ENCODE data around the gene ARSB.

Gene ARSB

DNA sequence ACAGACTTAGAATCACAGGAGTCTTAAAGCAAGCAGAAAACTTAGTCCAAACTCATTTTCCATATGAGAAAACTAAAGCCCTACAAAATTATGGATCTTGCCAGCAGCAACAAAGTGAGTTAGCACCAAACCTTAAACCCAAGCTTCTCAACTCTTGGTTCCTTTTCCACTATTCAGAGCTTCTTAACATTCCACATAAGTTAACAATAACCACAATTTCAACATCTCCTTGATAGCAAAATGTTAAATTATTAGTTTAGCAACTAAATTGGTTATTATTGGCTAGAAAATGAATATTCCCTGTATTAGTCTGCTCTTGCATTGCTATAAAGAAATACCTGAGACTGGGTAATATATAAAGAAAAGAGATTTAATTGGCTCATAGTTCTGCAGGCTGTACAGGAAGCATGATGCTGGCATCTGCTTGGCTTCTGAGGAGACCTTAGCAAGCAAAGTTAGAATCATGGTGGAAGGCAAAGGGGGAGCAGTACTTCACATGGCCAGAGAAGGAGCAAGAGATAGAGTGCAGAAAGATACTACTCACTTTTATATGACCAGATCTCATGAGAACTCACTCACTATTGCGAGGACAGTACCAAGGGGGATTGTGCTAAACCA, 26.2 kb upstream of the ARSB start:
- peaks cover 25 to 33% of the 10 kb centered on the region in 2 donors for H3K27me3 Mint-ChIP-seq
- DNase-seq (no peak), ATAC-seq (replicated peaks) (no peak)
- peaks cover 9 to 10% of the 10 kb centered on the region in 2 donors for H3K9me3 Mint-ChIP-seq
- no peaks in the 10 kb centered on the region for H3K4me1 Mint-ChIP-seq
- peaks cover 2 to 4% of the 10 kb centered on the region in 2 donors for H3K36me3 Mint-ChIP-seq
- H3K4me3 Mint-ChIP-seq, result no peak overlapping the region
- no peak overlapping the region for H3K27ac Mint-ChIP-seq

DNA sequence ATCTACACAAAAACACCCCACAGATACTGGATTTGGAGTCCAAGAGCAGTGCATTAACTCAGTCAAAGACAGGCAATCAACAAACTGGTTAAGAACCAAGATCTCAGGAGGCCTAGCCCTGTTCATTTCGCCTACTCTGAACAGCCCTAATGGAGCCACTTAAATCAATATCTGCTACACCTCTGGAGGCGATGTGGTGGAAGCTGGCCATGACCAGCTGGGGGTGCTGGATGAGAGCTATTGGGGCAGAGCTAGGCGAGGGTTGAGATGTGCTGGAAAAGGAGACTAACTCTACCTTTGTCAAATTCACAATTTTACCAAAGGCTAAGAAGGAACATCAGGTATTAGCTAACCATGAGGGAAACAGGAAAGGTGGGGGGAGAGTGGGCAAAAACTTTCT, 23.3 kb upstream of the ARSB start:
- Mint-ChIP-seq H3K36me3 (peaks cover 2 to 4% of the 10 kb centered on the region in 2 donors), H3K4me1 (no peaks in the 10 kb centered on the region), H3K27ac (no peak overlapping the region), H3K27me3 (peaks cover 12 to 27% of the 10 kb centered on the region in 2 donors), H3K4me3 (no peak overlapping the region), H3K9me3 (peaks cover 7 to 8% of the 10 kb centered on the region in 2 donors)
- no peak for DNase-seq
- no peak for ATAC-seq (replicated peaks)

GRCh38 chr5:79007872-79008271, 22.8 kb upstream of the ARSB start:
- Mint-ChIP-seq H3K27me3 (peaks cover 12 to 27% of the 10 kb centered on the region in 2 donors), H3K27ac (no peak overlapping the region), H3K9me3 (peaks cover 2 to 3% of the 10 kb centered on the region in 2 donors), H3K4me3 (no peak overlapping the region), H3K36me3 (peaks cover under 1% of the 10 kb centered on the region in 2 donors), H3K4me1 (no peaks in the 10 kb centered on the region)
- ATAC-seq (replicated peaks) (no peak), DNase-seq (no peak)

DNA sequence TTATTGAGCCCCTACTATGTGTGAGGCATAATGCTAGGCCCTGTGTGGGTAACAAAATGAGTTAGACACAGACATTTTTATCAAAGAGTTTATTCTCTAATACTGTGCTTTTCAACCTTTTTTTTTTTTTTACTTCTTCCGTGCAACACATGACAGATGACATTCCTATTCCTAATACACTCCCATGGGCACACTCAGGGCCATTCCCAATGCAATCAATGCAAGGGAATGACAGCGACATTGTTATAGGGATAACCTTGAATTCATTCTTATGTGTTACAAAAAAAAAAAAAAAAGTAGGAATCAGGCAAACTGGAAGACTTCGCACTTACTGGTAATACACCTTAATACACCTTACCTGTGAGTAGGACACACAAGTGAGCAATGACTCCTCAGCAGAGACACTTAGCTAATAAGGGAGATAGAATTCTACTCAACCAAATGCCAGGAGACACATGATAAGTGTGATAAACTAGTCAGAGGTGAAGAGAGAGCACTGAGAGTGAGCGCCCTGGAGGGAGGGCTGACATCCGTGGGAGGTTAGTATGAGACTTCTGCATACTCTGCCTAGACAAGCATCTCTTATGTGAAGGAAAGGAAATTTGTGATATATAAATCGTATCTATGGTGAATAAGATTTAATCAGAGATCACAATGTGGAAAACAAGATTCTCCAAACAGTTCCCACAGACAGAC, 21.0 kb upstream of the ARSB start:
- Mint-ChIP-seq H3K27ac (no peak overlapping the region), H3K9me3 (no peaks in the 10 kb centered on the region), H3K36me3 (no peaks in the 10 kb centered on the region), H3K4me3 (no peak overlapping the region), H3K4me1 (no peaks in the 10 kb centered on the region), H3K27me3 (peaks cover 9 to 17% of the 10 kb centered on the region in 2 donors)
- no peak for DNase-seq
- no peak for ATAC-seq (replicated peaks)

- peaks cover 12 to 18% of the 10 kb centered on the region in 2 donors for H3K27me3 Mint-ChIP-seq
- no peak for DNase-seq
- no peaks in the 10 kb centered on the region for H3K36me3 Mint-ChIP-seq
- H3K9me3 Mint-ChIP-seq, result no peaks in the 10 kb centered on the region
- no peaks in the 10 kb centered on the region for H3K4me1 Mint-ChIP-seq
- ATAC-seq (replicated peaks), result no peak
- H3K4me3 Mint-ChIP-seq, result no peak overlapping the region
- no peak overlapping the region for H3K27ac Mint-ChIP-seq
Measured at GRCh38 chr5:79005151-79005550, 20.0 kb upstream of the ARSB start.

GRCh38 chr5:79002374-79002773, 17.3 kb upstream of the ARSB start:
- no peak for DNase-seq
- peaks cover 16 to 29% of the 10 kb centered on the region in 2 donors for H3K27me3 Mint-ChIP-seq
- no peak overlapping the region for H3K27ac Mint-ChIP-seq
- no peak overlapping the region for H3K4me3 Mint-ChIP-seq
- H3K4me1 Mint-ChIP-seq, result no peaks in the 10 kb centered on the region
- H3K36me3 Mint-ChIP-seq, result no peaks in the 10 kb centered on the region
- no peak for ATAC-seq (replicated peaks)
- H3K9me3 Mint-ChIP-seq, result no peaks in the 10 kb centered on the region

DNA sequence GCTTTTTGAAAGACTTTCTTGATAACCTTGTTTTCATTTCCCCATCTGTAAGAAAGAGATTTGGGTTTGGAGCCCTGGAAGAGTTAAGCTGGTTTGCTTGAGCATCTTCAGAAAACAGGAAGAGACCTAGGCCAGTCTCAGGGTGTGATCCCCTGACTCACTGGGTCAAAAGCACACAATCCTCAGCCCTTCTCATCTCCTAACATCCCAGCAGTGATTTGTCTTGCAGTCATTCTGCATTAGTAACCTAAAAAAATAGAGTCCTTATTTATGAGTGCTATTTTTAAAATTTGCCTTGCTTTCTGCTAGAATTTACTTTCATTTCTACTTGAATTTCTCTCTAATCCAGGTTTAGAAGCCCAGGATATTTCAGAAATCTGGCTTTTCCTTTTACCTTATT, 16.4 kb upstream of the ARSB start:
- DNase-seq (no peak), ATAC-seq (replicated peaks) (no peak)
- Mint-ChIP-seq H3K27me3 (peaks cover 16 to 29% of the 10 kb centered on the region in 2 donors), H3K27ac (no peak overlapping the region), H3K4me3 (no peak overlapping the region), H3K9me3 (no peaks in the 10 kb centered on the region), H3K4me1 (no peaks in the 10 kb centered on the region), H3K36me3 (no peaks in the 10 kb centered on the region)

- Mint-ChIP-seq H3K9me3 (peaks cover 2 to 3% of the 10 kb centered on the region in 2 donors), H3K4me1 (peaks cover 6 to 13% of the 10 kb centered on the region in 2 donors), H3K36me3 (no peaks in the 10 kb centered on the region), H3K27me3 (peaks cover 14% of the 10 kb centered on the region in 2 donors), H3K4me3 (no peak overlapping the region), H3K27ac (no peak overlapping the region)
- DNase-seq, result no peak
- ATAC-seq (replicated peaks), result no peak
Measured at GRCh38 chr5:78997090-78997489, 12.0 kb upstream of the ARSB start.

- ATAC-seq (replicated peaks) (no peak), DNase-seq (no peak)
- Mint-ChIP-seq H3K4me1 (peaks cover 6 to 13% of the 10 kb centered on the region in 2 donors), H3K36me3 (no peaks in the 10 kb centered on the region), H3K4me3 (no peak overlapping the region), H3K27ac (no peak overlapping the region), H3K9me3 (peaks cover 2 to 3% of the 10 kb centered on the region in 2 donors), H3K27me3 (peaks cover 9 to 14% of the 10 kb centered on the region in 2 donors)
Measured at GRCh38 chr5:78995521-78996007, 10.5 kb upstream of the ARSB start.

- Mint-ChIP-seq H3K4me1 (peaks cover 9 to 19% of the 10 kb centered on the region in 2 donors), H3K36me3 (no peaks in the 10 kb centered on the region), H3K27me3 (peaks cover 0 to 8% of the 10 kb centered on the region in 2 donors), H3K4me3 (peak overlapping the region in 1 of 2 donors; percentile 3), H3K9me3 (peaks cover 2 to 3% of the 10 kb centered on the region in 2 donors), H3K27ac (peak overlapping the region; percentile 49)
- no peak for DNase-seq
- peak; percentile 90 to 93 for ATAC-seq (replicated peaks)
Measured at GRCh38 chr5:78993165-78993564, 8.1 kb upstream of the ARSB start.

DNA sequence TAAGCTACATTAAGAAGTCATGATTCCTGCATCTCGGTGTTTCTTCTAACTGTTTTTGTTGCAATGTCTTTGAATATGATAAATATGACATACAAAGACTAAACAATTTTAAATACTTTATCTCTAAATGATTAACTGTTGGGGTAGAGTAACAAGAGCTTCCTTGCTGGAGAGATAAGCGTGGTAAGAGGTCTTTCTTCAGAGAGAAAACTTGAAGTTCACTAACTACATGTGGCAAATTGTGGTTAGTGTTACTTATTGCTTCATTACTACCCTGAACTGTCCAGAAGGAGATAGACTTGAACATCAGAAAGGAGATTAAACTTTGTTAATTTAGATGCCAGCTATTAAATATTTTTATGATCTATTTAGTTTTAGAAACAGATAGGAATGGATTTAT, 7.0 kb upstream of the ARSB start:
- Mint-ChIP-seq H3K27me3 (peaks cover 0 to 5% of the 10 kb centered on the region in 2 donors), H3K4me3 (no peak overlapping the region), H3K27ac (no peak overlapping the region), H3K36me3 (no peaks in the 10 kb centered on the region), H3K9me3 (peaks cover 2 to 3% of the 10 kb centered on the region in 2 donors), H3K4me1 (peaks cover 9 to 19% of the 10 kb centered on the region in 2 donors)
- no peak for ATAC-seq (replicated peaks)
- DNase-seq, result no peak

- H3K4me1 Mint-ChIP-seq, result peaks cover 12 to 32% of the 10 kb centered on the region in 2 donors
- H3K27me3 Mint-ChIP-seq, result no peaks in the 10 kb centered on the region
- no peak overlapping the region for H3K4me3 Mint-ChIP-seq
- no peak for DNase-seq
- H3K9me3 Mint-ChIP-seq, result no peaks in the 10 kb centered on the region
- ATAC-seq (replicated peaks), result no peak
- no peaks in the 10 kb centered on the region for H3K36me3 Mint-ChIP-seq
- no peak overlapping the region for H3K27ac Mint-ChIP-seq
Measured at GRCh38 chr5:78989080-78989479, 4.0 kb upstream of the ARSB start.

GRCh38 chr5:78985725-78986223, 664 bp upstream of the ARSB start:
- Mint-ChIP-seq H3K4me1 (peaks cover 14 to 48% of the 10 kb centered on the region in 2 donors), H3K36me3 (no peaks in the 10 kb centered on the region), H3K4me3 (peak overlapping the region; percentile 86 to 89), H3K27ac (peak overlapping the region; percentile 99), H3K9me3 (no peaks in the 10 kb centered on the region), H3K27me3 (no peaks in the 10 kb centered on the region)
- DNase-seq, result peak; percentile 78
- peak; percentile 82 to 83 for ATAC-seq (replicated peaks)

GRCh38 chr5:78984439-78985115, 533 bp downstream of the ARSB start:
- Mint-ChIP-seq H3K4me3 (peak overlapping the region; percentile 90 to 91), H3K4me1 (peaks cover 20 to 58% of the 10 kb centered on the region in 2 donors), H3K9me3 (peaks cover 2 to 3% of the 10 kb centered on the region in 2 donors), H3K27me3 (no peaks in the 10 kb centered on the region), H3K27ac (peak overlapping the region; percentile 97), H3K36me3 (peaks cover 3% of the 10 kb centered on the region in 2 donors)
- ATAC-seq (replicated peaks) (peak; percentile 47 to 54), DNase-seq (peak; percentile 81)
